Activated CD4-positive, alpha-beta T cell treated with anti-CD3 and anti-CD28 coated beads for 24 hours (primary cell): ENCODE data around the gene ZNF436.
"Not testable (repeated sequence)": the region's sequence is repeated elsewhere in the genome, so short reads cannot be mapped to it uniquely, and the experiment has no call there.

Experiments
- DNase-seq, 2 donors: peaks; one replicate each; pipeline ENCODE4 v3.0.0-alpha.2; 2020; ENCODE audit warnings: low read depth in 2 of 2

The ZNF436 gene

DNA sequence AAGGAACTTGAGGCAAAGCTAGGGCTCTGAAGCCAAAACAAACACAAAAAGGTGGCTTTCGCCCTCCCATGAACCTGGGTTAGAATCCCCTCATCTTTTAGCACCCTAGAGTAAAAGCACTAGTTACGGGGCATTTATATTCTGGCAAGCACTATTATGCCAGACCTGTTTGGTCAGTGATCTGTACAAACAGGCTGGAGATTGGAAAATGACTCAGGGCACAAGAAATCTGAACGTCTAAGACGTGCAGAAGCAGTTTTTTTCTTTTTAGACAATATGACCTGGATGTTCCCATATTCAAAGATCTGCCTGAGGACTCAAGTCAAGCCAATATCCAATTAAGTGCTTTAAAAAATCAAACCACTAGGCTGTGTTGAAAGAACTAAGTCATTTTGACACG, 3.0 kb downstream of the ZNF436 start:
- DNase-seq, result no peak

DNA sequence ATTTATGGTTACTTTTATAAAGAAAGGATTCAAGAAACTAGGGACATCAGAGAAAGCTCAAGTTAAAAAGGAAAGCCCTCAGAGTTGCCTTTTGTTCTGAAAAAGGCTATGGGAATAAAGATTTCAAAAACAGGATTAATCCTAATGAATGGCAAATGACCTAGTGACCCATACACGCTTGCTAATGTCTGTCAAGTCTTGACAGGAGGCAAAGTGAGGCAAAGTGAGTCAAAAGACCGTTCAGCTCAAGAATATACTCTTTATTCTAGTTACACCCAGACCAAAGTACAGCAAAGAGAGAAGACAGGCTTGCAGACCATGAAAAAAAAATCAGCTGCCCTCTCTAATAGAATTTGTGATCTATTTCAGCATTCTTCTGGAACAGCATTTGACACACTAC, 3.5 kb downstream of the ZNF436 start:
- DNase-seq, result no peak

DNA sequence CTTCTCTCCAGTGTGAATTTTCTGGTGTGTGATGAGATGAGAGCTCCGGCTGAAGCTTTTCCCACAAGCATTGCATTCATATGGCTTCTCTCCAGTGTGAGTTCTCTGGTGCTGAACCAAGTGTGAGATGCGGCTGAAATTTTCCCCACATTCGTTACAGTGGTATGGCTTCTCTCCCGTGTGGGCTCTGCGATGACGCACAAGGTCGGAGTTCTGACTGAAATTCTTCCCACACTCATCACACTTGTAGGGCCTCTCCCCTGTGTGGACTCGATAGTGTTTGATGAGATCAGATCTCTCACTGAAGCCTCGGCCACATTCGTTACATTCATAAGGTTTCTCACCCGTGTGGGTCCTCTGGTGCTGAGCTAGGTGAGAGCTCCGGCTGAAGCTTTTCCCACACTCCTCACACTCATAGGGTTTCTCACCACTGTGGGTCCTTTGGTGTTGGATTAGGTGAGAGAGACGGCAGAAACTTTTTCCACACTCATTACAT, 7.4 kb downstream of the ZNF436 start:
- DNase-seq, result no peak

DNA sequence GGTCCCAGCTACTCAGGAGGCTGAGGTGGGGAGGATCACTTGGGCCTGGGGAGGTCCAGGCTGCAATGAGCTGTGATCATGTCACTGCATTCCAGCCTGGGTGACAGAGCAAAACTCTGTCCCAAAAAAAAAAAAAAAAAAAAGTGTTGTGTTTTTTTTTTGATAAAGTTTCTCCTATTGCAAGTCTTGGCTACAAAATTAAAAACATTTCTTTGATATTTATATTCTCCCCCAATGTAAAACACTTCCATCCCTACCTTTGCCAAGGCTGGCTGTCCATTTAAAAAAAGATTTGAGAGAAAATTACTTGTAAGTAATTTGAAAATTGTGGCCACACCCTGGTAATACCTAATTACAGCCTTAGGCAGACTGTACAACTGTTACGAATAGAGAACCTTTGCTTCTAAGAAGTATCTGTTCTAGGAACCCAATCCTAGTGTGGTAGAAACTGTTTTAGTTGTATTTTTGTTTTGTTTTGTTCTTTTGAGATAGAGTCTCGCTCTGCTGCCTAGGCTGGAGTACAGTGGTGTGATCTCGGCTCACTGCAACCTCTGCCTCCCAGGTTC, 11.2 kb downstream of the ZNF436 start:
- DNase-seq, result no peak

DNA sequence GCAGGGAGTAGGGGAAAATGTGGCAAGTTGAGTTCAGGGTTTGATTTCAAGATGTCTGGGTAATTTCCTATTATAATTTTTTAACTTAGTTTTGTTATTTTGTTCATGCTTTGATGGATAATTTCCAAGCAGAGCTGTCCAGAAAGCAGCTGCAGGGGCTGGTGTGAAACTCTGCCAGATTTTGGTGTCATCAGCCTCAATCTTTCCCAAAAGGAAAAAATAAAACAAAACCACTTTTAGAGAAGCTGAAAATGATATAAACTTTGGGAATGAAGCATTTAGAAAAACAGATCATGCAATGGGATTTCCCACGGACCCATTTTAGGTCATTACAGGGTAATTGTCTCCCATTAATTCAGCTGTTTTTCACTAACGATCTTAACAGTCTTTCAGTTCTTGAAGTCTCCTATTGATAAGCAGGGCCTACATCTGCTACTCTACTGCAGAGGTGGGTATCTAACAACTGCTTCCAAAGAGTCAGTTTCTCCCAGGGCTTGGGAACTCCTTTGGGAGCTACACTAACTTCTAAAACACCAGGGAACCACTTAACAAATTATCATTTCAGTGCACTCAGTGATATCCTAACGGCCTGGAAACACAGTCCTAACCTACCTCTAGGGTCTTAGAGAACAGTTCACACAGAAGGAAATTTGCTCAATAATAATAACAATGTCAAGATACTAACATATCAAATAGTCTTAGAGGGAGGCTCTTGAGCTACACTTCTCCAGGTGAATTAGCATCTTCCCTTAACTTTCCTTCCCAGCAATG, 12.3 kb downstream of the ZNF436 start:
- no peak for DNase-seq

DNA sequence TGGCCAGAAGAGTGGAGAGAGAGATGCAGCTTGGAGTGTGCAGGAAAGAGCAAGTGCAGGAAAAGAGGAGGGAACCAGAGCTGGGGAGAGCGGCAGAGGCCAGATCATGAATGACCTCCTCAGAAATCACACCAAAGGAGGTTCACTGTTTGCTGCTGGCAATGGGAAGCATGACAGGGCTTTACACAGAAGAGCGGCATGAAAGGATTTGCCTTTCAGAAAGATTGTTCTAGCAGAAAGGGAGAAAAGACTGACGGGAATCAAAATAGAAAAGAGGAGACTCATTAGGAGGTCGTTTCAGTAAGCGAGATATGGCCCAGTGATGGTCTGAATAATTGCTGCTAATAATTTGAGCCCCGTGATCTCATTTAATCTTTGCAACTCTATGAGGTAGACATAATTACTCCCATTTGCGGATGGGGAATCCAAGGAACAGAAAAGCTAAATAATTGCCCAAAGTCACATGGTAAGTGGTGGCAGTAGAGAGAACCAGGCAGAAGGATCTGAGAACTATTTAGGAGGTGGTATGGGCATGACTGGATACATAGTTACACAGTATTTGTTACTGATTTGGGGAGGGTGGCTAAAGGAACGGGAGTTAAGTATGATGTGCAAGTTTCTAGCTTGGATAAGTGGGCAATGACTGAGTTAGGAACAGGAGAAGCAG, 13.0 kb downstream of the ZNF436 start:
- no peak for DNase-seq

DNA sequence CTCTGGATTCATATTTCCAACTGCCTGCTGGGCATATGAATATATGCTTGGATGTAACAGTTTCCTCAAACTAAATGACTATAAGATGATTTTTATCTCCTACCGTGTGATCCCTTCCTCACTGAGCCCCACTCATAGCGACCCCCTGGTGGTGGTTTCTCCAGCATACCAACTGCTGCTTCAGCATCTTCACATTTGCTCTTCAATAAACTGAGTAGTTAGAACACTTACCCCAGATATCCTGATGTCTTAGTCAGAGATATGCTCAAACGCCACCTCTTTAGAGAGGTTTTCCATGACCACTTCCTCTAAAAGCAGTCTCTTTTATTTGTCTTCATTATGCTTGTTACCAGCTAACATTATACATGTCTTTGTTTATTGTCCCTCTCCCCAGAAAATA, 15.4 kb downstream of the ZNF436 start:
- no peak for DNase-seq

DNA sequence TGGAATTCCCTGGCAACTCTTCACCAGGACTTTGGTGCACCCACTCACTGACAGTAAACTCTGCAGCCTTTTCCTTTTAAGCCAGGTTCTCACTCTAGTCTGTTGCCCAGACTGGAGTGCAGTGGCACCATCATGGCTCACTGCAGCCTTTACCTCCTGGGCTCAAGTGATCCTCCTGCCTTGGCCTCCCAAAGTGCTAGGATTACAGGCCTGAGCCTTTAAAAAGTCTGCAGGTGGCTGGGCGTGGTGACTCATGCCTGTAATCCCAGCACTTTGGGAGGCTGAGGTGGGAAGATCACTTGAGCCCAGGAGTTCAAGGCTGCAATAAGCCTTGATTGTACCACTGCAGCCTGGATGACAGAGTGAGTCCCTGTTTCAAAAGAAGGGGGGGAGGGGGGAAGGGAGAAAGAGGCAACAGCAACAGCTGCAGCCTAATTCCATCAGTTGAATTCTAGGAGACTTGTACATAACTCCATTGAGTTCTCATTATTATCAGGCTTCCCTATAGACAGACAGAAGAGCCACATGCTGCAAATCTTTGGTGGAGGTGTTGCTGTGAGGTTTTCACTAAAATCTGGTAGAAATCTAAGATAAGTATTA, 17.4 kb downstream of the ZNF436 start:
- DNase-seq, result no peak

DNA sequence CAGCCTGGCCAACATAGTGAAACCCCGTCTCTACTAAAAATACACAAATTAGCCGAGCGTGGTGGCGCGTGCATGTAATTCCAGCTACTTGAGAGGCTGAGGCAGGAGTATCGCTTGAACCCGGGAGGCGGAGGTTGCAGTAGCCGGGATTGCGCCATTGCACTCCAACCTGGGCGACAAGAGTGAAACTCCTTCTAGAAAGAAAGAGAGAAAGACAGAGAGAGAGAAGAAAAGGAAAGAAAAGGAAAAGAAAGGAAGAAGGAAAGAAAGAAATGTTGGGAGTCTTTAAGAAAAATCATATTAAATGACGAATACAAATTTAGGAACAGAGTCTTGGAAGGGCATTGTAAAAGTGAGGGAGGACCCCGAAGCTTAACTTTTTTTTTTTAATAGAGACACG, 23.7 kb downstream of the ZNF436 start:
- no peak for DNase-seq

DNA sequence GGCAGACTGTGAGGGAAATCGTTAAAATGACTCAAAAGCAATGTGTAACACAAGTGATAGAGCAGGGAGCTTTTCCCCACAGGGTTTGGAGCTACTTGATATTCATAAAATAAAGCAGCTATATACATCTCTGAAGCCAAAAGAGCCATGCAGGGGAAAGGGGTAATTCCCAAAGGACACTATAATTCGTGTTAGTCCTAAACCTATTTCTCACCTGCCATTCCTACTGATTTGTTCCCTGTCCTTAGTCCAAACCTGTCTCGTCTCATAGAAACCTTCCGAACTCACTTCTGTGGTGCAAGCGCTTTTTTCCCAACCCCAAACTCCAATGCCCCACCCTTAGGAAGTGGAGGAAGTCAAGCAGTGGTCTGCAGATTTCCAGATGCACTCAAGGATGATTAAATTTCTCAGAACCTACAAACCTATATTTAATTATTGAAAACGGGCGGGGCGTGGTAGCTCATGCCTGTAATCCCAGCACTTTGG, 24.6 kb downstream of the ZNF436 start:
- DNase-seq, result no peak

DNA sequence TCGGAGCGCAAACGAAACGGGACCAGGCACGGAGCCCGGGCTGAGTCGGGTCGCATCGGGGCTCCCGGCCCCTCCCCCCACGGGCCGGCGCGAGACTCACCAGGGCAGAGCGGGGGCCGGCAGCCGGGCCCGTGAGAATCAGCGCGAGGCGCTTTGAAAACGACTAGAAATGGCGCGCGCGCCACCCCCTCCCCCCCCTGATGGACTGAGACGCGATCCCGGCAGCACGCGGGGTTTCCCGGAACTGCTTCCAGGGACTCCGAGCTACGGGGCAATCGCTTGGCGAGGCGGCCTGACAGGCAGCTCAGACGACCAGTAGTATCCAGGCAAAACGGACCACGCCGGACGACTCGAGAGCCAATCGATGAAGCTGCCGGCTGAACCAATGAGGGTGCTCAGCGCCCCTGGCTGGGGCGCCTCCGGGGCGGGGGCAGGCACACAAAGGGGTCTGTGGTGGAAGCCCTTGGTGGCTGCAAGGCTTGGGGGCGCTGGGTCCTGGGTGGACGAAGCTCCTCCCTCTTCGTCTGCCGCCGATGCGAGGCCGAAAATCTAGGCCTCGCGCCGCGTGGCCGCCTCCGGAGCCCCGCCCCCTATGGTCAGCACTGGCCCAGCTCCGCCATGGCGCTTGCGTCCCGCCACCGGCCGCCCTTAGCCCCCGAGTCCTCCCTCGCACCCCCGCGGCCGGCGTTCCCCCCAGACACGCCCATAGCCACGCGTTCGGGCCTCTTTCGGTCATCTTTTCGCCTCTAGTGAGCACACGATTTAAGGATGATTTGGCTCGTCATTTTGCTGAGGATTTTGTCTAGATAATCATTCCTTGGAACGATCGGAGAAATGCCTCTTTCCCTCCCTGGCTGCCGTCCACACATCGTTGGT, 25.3 kb downstream of the ZNF436 start, which contains the start of gene HNRNPR:
Gene HNRNPR, minus strand, starts transcription at position 174 of the 876 bp plus-strand sequence. CDS start 3,276 bp downstream, outside the sequence.
- DNase-seq, result peak; percentile 99 to 100

DNA sequence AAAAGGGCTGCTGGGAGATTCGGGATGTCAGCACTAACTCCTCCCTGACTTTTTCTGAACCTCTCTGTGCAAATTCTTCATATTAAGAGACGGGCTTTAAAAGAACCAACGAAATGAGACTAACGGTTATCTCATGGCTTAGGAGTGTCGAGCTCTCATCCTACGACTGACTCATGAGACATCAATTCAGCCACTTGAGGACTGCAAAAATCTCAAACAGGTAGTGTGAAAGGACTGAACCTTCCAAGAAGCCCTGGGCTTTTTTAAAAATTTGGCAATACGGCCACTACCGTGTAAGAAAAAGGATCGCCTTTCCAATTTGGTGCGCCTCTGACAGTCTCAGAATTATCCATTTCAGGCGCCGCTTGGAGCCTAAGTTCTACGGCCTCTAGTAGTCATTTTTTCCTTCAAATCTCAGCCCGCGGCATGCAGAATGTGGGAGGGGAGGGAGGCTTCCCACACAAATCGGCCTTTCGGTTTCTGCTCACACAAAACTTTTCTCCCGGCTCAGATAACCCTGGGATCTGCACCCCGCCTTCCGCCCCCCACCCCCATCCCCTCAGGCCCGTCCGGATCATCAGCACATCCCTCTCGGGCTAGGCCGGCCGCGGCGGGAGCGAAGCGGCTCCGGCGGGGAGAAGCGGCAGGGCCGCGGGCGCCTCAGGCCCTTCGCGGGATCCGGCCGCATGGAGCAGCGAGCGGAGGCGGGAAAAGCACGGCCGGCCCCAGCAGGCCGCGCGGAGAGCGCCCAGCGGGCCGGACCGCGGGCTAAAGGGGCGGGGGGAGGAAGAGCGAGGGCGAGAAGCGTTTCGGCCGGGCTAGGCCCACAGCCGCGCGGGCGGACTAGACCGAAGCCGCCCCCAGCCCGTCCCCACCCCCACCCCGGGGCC, 26.2 kb downstream of the ZNF436 start:
- DNase-seq, result peak; percentile 35 to 46

DNA sequence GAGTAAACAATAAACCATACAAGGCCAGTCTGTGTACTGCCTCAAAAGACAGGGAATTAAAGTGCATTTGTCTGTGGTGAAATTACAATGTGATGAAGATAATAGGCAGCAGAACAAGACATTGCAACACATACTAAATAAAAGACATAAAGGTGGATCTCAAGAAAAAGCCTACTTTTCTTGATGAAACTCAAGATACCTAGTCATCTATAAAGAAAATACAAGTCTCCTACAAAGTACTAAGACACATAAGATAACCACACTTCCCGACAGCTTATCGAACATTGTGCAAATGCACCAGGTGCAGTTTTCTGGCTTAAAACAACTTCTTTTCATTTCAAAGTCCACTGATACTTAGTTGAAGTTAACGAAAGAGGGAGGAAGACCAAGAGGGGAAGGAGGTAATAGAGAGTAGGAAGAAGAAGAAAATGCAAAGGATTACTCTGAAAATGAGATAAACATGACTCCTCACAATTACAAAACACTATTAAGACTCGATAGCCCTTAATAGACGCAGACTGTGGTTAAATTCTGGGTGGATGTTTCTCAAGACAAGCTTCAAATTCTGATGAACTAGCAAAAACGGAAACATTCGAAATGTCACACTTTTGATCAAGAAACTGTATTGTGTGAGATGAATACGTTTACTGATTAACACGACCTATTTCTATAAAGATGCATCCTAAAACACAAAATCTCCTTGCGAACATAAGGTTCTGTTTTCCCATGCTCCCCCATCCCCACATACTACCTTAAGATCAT, 27.5 kb downstream of the ZNF436 start:
- DNase-seq, result no peak

DNA sequence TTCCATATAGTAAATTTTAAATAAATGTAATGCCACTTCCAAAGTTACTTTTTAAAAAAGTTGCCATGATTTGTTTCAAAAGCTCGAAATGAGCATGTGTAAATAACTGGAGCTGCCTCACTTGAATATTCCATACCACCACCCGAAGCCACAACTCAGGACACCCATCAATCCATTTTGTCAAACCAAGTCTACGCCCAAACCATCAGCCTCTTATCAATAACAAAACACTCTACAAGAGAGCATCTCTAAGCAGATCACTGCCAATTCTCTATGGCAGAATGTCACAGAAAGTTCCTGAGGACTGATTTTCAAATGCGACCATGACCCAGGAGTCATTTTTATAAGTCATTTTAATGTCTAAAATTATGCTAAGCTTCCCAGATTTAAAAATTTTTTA, 30.0 kb downstream of the ZNF436 start:
- DNase-seq, result no peak

DNA sequence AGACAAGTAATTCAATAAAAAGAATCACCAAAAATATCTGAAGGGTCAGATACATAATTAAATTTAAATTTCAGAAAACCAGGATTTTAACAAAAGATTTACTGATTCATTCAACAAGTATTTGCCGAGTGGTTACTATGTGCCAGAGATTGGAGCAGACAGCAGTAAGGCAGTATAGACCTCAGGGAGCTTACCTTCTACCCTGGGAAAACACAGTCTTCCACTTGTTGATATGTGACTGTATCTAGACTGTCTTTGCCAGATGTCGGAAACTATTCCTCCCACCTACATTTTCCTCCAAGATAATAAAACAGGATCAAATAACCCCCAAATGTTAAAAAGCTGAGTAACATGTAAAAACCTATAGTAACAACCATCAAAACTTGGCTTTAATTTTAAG, 31.8 kb downstream of the ZNF436 start:
- no peak for DNase-seq

DNA sequence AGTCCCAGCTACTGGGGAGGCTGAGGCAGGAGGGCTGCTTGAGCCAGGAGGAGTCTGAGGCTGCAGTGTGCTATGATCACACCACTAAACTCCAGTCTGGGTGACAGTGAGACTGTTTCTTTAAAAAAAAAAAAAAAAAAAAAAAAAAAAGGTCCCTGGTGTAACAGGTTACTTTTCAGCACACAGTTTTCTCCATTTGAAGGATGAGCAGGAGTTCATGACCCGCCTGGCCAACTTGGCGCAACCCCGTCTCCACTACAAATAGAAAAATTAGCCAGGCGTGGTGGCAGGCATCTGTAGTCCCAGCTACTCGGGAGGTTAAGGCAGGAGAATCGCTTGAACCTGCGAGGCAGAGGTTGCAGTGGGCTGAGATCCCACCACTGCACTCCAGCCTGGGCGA, 37.9 kb downstream of the ZNF436 start:
- DNase-seq, result no peak

DNA sequence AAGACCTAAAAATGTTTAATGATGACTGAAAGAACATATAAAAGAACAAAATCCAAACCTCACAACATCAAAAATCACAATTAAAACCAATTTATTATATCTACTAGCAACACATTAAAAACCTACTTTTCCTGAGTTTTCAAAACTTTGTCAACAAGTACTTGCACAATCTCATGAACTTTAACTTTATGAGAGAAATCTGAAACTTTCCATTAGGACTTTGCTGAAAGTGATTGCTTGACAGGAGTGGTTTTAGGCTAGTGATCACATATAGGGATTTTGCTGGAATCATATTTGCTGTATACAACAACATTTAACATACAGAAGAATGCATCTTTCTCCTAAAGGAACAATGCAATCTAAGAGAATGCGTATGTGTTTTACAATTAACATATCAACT, 38.8 kb downstream of the ZNF436 start:
- no peak for DNase-seq

DNA sequence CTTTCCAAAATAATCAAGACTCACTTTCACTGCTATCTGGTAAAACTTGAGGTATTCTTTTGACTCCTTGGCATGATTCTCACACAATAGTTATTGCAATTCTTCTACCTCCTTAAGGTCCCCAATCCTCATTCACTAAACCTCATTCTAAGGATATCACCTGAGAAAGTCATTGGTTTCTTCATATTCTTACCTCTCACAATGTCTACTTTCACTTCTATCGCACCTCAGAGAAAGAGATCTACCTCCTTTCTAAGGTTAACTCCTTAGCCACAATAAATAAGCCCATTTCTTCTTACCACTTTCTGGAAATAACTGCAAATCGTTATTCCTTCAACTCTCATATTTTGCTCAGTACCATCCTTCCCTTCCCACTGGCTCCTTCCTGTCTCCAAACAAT, 44.2 kb downstream of the ZNF436 start:
- no peak for DNase-seq

DNA sequence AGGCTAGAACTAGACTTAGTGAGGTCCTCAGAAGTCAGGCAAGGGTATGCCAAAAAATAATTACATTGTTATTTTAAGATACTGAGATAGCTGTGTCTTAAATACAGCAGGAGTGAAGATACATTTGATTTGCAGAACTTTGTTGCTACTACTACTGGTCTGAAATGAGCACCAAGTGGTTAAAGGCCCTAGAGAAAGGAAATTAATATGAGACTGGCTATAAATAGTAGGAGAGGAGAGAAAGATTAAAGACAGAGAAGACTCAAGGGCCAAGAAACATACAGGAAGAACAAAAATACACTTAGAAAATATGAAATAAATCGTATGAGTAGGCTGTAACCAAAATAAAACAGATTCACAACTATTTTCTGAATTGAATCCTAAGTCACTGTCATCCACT, 46.9 kb downstream of the ZNF436 start:
- no peak for DNase-seq

DNA sequence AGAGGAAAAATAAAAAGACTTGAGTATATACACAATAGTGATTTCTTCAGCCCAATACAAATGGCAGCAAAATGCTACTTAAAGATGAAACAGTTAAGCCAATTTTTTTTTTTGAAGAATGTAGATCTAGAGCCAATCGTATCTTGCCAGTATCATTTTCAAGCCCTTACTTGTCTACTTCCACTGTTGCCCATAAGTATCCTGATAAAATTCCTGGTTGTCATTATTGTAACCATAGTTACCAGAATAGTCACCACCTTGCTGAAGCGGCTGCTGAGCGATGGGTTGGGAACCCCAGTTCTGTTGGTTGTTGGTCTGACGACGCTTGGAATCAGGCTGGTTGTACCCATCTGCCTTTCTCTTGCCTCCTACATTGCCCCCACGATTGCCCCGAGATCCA, 59.4 kb downstream of the ZNF436 start:
- DNase-seq, result not testable (repeated sequence)
